H1 (cell line): ENCODE data around the gene PHOX2A. TPM values are rescaled to one million over a fixed set of nuclear protein-coding genes. Genes with fewer than 3 reads are reported as not detected.

Experiments used
- CTCF ChIA-PET: fragments of 300-600 bp; sonication (Branson Sonifier 250); formaldehyde crosslinking; loops from one replicate; lab custom pipeline; 2021; ENCODE audit not compliant: partially characterized antibody; lab: Charles Lee
- POLR2A ChIA-PET: fragments of 300-600 bp; sonication (Branson Sonifier 250); formaldehyde crosslinking; loops from one replicate; lab custom pipeline; 2021; ENCODE audit warnings: inconsistent platforms; ENCODE audit not compliant: partially characterized antibody; lab: Charles Lee
- DNase-seq, 2 experiments: peaks; one replicate each; pipeline versions ENCODE4 v3.0.0 to v3.0.0-alpha.2; 2010 to 2022; ENCODE audit warnings: low spot score in 2 of 2, low read depth in 1 of 2, mixed read lengths in 1 of 2
- FAIRE-seq: peaks from 2 replicates; lab custom pipeline; 2011; peaks lifted over from hg19 to GRCh38; lab: Jason Lieb, UNC
- H2AFZ ChIP-seq: 2 replicates; pipeline ENCODE4 v1.8.1; 2012; ENCODE audit warnings: low read length, inconsistent platforms
- H2AK5ac ChIP-seq: 2 replicates; pipeline ENCODE4 v1.6.1; 2013; ENCODE audit warnings: low read depth, low read length
- H2BK120ac ChIP-seq: replicated peaks from 2 replicates; pipeline ENCODE3; 2013; ENCODE audit warnings: low read depth, low read length, inconsistent platforms
- H2BK12ac ChIP-seq: 2 replicates; pipeline ENCODE4 v1.6.1; 2013; ENCODE audit warnings: low read depth, low read length
- H2BK15ac ChIP-seq: 2 replicates; pipeline ENCODE4 v1.6.1; 2013; ENCODE audit warnings: low read length
- H2BK20ac ChIP-seq: 2 replicates; pipeline ENCODE4 v1.6.1; 2013; ENCODE audit warnings: low read length
- H2BK5ac ChIP-seq: 2 replicates; pipeline ENCODE4 v1.6.1; 2013; ENCODE audit warnings: low read depth, low read length
- H3K14ac ChIP-seq: 2 replicates; pipeline ENCODE4 v1.6.1; 2013; ENCODE audit warnings: inconsistent platforms; ENCODE audit not compliant: insufficient read length
- H3K18ac ChIP-seq: 2 replicates; pipeline ENCODE4 v1.6.1; 2013; ENCODE audit warnings: low read length; ENCODE audit errors: extremely low read depth
- H3K23ac ChIP-seq: 2 replicates; pipeline ENCODE4 v1.6.1; 2013; ENCODE audit warnings: inconsistent platforms; ENCODE audit not compliant: insufficient read length
- H3K23me2 ChIP-seq: 2 replicates; pipeline ENCODE4 v1.6.1; 2013; ENCODE audit warnings: low read depth, low read length
- H3K27ac ChIP-seq: 2 replicates; pipeline ENCODE4 v1.6.1; 2011; ENCODE audit warnings: low read depth, low read length, inconsistent platforms
- H3K27me3 ChIP-seq, 4 experiments: replicated peaks in 1 of 4; 1 replicate in 1 of 4; 2 replicates in 3 of 4; pipeline versions ENCODE4 v1.6.1 to v1.8.1; 2011 to 2013; ENCODE audit warnings: low read length in 3 of 4, mild to moderate bottlenecking in 3 of 4, inconsistent platforms in 2 of 4, mixed read lengths in 2 of 4, moderate library complexity in 1 of 4; ENCODE audit not compliant: control insufficient read depth in 3 of 4, insufficient read depth in 3 of 4; ENCODE audit errors: extremely low read depth in 1 of 4
- H3K36me3 ChIP-seq, 4 experiments: 2 replicates each; pipeline versions ENCODE4 v1.6.1 to v1.8.1; 2011 to 2013; ENCODE audit warnings: mild to moderate bottlenecking in 4 of 4, low read length in 3 of 4, moderate library complexity in 2 of 4, control low read depth in 1 of 4, inconsistent platforms in 1 of 4; ENCODE audit not compliant: insufficient read depth in 4 of 4, control insufficient read depth in 2 of 4
- H3K4ac ChIP-seq: replicated peaks from 2 replicates; pipeline ENCODE3; 2013; ENCODE audit warnings: low read length, low read depth, mixed read lengths, inconsistent platforms; ENCODE audit not compliant: insufficient read length
- H3K4me1 ChIP-seq, 4 experiments: replicated peaks in 1 of 4; 1 replicate in 1 of 4; 2 replicates in 3 of 4; pipeline versions ENCODE4 v1.6.1 to v1.8.1; 2011 to 2013; ENCODE audit warnings: low read length in 3 of 4, inconsistent platforms in 2 of 4, mixed read lengths in 1 of 4; ENCODE audit not compliant: insufficient read depth in 4 of 4, control insufficient read depth in 3 of 4
- H3K4me2 ChIP-seq, 2 experiments: 2 replicates each; pipeline versions ENCODE4 v1.6.1 to v1.8.1; 2011 to 2013; ENCODE audit warnings: low read depth in 2 of 2, low read length in 2 of 2, control low read depth in 1 of 2, inconsistent platforms in 1 of 2, mild to moderate bottlenecking in 1 of 2; ENCODE audit not compliant: insufficient read depth in 1 of 2
- H3K4me3 ChIP-seq, 4 experiments: fragments of 200-600, 300-600 bp in 1 of 4; sonication (generic), shearing (Covaris generic), sonication (Bioruptor Twin) in 1 of 4; 2 replicates each; pipeline versions ENCODE4 v1.5.1 to v1.8.1; 2011 to 2016; ENCODE audit warnings: low read length in 4 of 4, low read depth in 3 of 4, control low read depth in 2 of 4, inconsistent platforms in 2 of 4, mild to moderate bottlenecking in 2 of 4, mixed read lengths in 1 of 4, moderate library complexity in 1 of 4; ENCODE audit not compliant: insufficient read depth in 2 of 4; ENCODE audit errors: extremely low read depth in 1 of 4
- H3K56ac ChIP-seq: replicated peaks from 2 replicates; pipeline ENCODE3; 2013; ENCODE audit warnings: low read depth, mild to moderate bottlenecking, mixed read lengths, low read length, inconsistent platforms; ENCODE audit not compliant: insufficient read length
- H3K79me1 ChIP-seq: 2 replicates; pipeline ENCODE4 v1.6.1; 2013; ENCODE audit warnings: low read depth, low read length, control low read depth
- H3K79me2 ChIP-seq, 2 experiments: 2 replicates each; pipeline versions ENCODE4 v1.6.1 to v1.8.1; 2012 to 2013; ENCODE audit warnings: low read length in 2 of 2, mild to moderate bottlenecking in 2 of 2, inconsistent platforms in 1 of 2; ENCODE audit not compliant: insufficient read depth in 2 of 2, control insufficient read depth in 1 of 2
- H3K9ac ChIP-seq, 4 experiments: replicated peaks in 1 of 4; 1 replicate in 1 of 4; 2 replicates in 3 of 4; pipeline versions ENCODE4 v1.6.1 to v1.8.1; 2011 to 2013; ENCODE audit warnings: low read depth in 3 of 4, low read length in 3 of 4, control low read depth in 2 of 4, mild to moderate bottlenecking in 2 of 4, moderate library complexity in 2 of 4, inconsistent platforms in 1 of 4; ENCODE audit errors: extremely low read depth in 1 of 4
- H3K9me3 ChIP-seq, 2 experiments: 2 replicates each; pipeline versions ENCODE4 v1.6.1 to v1.8.1; 2012 to 2013; ENCODE audit warnings: mild to moderate bottlenecking in 2 of 2, moderate library complexity in 2 of 2, control low read depth in 1 of 2, inconsistent platforms in 1 of 2, low read depth in 1 of 2, low read length in 1 of 2, mixed read lengths in 1 of 2; ENCODE audit not compliant: insufficient read depth in 2 of 2
- H4K20me1 ChIP-seq, 2 experiments: replicated peaks in 1 of 2; 2 replicates each; pipeline versions ENCODE3 to v1.8.1; 2011 to 2013; ENCODE audit warnings: inconsistent platforms in 2 of 2, low read length in 2 of 2, mild to moderate bottlenecking in 1 of 2; ENCODE audit not compliant: insufficient read depth in 2 of 2, control insufficient read depth in 1 of 2
- H4K5ac ChIP-seq: 2 replicates; pipeline ENCODE4 v1.6.1; 2013; ENCODE audit warnings: low read length, low read depth, mixed read lengths, inconsistent platforms; ENCODE audit not compliant: insufficient read length
- H4K8ac ChIP-seq: 2 replicates; pipeline ENCODE4 v1.8.0; 2013; ENCODE audit warnings: mild to moderate bottlenecking, moderate library complexity, low read length, inconsistent platforms; ENCODE audit not compliant: insufficient read depth; ENCODE audit errors: extremely low read depth
- H4K91ac ChIP-seq: replicated peaks from 2 replicates; pipeline ENCODE3; 2013; ENCODE audit warnings: low read length, mixed read lengths, inconsistent platforms; ENCODE audit not compliant: insufficient read length
- BCL11A ChIP-seq, 2 experiments: IDR thresholded peaks; one replicate each; pipeline ENCODE4 v1.6.1; 2011; ENCODE audit warnings: low read depth in 2 of 2, low read length in 2 of 2, mild to moderate bottlenecking in 2 of 2
- BRCA1 ChIP-seq: IDR thresholded peaks from 2 replicates; pipeline ENCODE4 v1.6.1; 2012; ENCODE audit warnings: low read depth, low read length, improper control_type of control experiment
- CHD2 ChIP-seq: IDR thresholded peaks from 2 replicates; pipeline ENCODE4 v1.6.1; 2012; ENCODE audit warnings: low read length, improper control_type of control experiment
- HDAC6 ChIP-seq: IDR thresholded peaks from one replicate; pipeline ENCODE4 v1.7.1; 2012; ENCODE audit warnings: low read depth, mild to moderate bottlenecking, inconsistent platforms, low read length, moderate library complexity
- JUN ChIP-seq: IDR thresholded peaks from 2 replicates; pipeline ENCODE4 v1.6.1; 2011; ENCODE audit warnings: low read depth, mild to moderate bottlenecking, improper control_type of control experiment, low read length
- JUND ChIP-seq: IDR thresholded peaks from 2 replicates; pipeline ENCODE4 v1.6.1; 2011; ENCODE audit warnings: mild to moderate bottlenecking, improper control_type of control experiment, low read length
- KDM1A ChIP-seq: fragments of 200-600, 300-600 bp; sonication (generic); IDR thresholded peaks from 2 replicates; pipeline ENCODE4 v1.7.1; 2016; ENCODE audit warnings: mild to moderate bottlenecking, low read length, borderline replicate concordance
- MAX ChIP-seq: IDR thresholded peaks from 2 replicates; pipeline ENCODE4 v1.6.1; 2012; ENCODE audit warnings: inconsistent platforms
- NANOG ChIP-seq: IDR thresholded peaks from 2 replicates; pipeline ENCODE4 v1.6.1; 2011; ENCODE audit warnings: low read length, low read depth, mild to moderate bottlenecking, inconsistent platforms; ENCODE audit not compliant: insufficient read depth, poor library complexity, severe bottlenecking
- POLR2AphosphoS5 ChIP-seq: IDR thresholded peaks from 2 replicates; pipeline ENCODE4 v1.6.1; 2011; ENCODE audit warnings: low read depth, low read length
- RFX5 ChIP-seq: IDR thresholded peaks from 2 replicates; pipeline ENCODE4 v1.6.1; 2011; ENCODE audit warnings: low read depth, low read length, improper control_type of control experiment, borderline replicate concordance
- SIRT6 ChIP-seq: IDR thresholded peaks from one replicate; pipeline ENCODE4 v1.7.1; 2012; ENCODE audit warnings: low read length, inconsistent platforms
- SP1 ChIP-seq: IDR thresholded peaks from 2 replicates; pipeline ENCODE4 v1.6.1; 2011; ENCODE audit warnings: low read depth, low read length
- TBP ChIP-seq: IDR thresholded peaks from 2 replicates; pipeline ENCODE4 v1.6.1; 2011; ENCODE audit warnings: low read depth, low read length, improper control_type of control experiment
- WGBS, 2 experiments: shearing (Covaris generic) in 1 of 2; methylation state at CpG; one replicate each; pipeline versions ENCODE4 v1.1.6 to v1.1.7; 2013 to 2015; ENCODE audit warnings: low lambda C conversion rate in 2 of 2, mixed read lengths in 2 of 2, inconsistent platforms in 1 of 2, low coverage in 1 of 2, missing lambda C conversion rate in 1 of 2; ENCODE audit not compliant: insufficient replicate concordance in 2 of 2, insufficient coverage in 1 of 2, insufficient read length in 1 of 2; ENCODE audit errors: extremely low coverage in 1 of 2, missing lambda C conversion rate in 1 of 2; 5-methylcytosine and 5-hydroxymethylcytosine counted together
- polyA plus RNA-seq, 7 experiments: library from polyadenylated mRNA; depleted of rRNA in 3 of 7; stranded (reverse) in 5 of 7; unstranded in 2 of 7; fragments of >200 nt in 5 of 7; fragments of 200-250 nt in 2 of 7; gene quantifications; 1 replicate in 5 of 7; 2 replicates in 1 of 7; 4 replicates in 1 of 7; pipeline versions ENCODE4 v1.2.1 to v1.2.3, GENCODE V29; 2011 to 2013; ENCODE audit warnings: missing spikeins in 2 of 7, mixed read lengths in 2 of 7
- total RNA-seq: library from RNA; stranded (reverse); fragmentation: NEBNext Ultra II Directional; extraction: Animal tissue kit (Norgen Biotek cat#: 25700); gene quantifications from 2 replicates; pipeline ENCODE4 v1.2.1, GENCODE V29; 2021

PHOX2A gene
- total and polyA plus RNA-seq, 2 of the 8 experiments (the other 6 are each of a cell fraction or from before 2014, with no cell fraction given) = 0.67 TPM; not detected in 1

- WGBS, 2 experiments = 82% methylated on average over 7 of the region's 7 CpGs; no CpG with 5 or more reads in 1 of the 2 experiments
- Histone ChIP-seq H3K79me1 (peaks cover 10% of the 10 kb centered on the region), H3K36me3 (peaks cover 20 to 56% (median 42%) of the 10 kb centered on the region in 4 experiments), H3K27me3 (no peaks in the 10 kb centered on the region), H3K4me3 (no peak overlapping the region), H3K18ac (no peak overlapping the region), H4K91ac (no peak overlapping the region), H4K5ac (no peak overlapping the region), H3K56ac (no peak overlapping the region), H2BK12ac (no peak overlapping the region), H3K23ac (no peak overlapping the region), H3K9ac (no peak overlapping the region), H3K23me2 (peaks cover 15% of the 10 kb centered on the region), H2AFZ (no peak overlapping the region), H3K4me2 (no peak overlapping the region), H3K27ac (no peak overlapping the region), H2BK5ac (no peak overlapping the region), H2BK15ac (no peak overlapping the region), H3K79me2 (peaks cover 0 to 11% of the 10 kb centered on the region in 2 experiments; a peak in 2 of 4 replicates), H2BK120ac (no peak overlapping the region), H3K4ac (no peak overlapping the region), H3K9me3 (no peaks in the 10 kb centered on the region), H3K4me1 (peaks cover 0 to 5% (median 3%) of the 10 kb centered on the region in 4 experiments; a peak in 4 of 7 replicates), H2BK20ac (no peak overlapping the region), H4K20me1 (peaks cover 10 to 25% of the 10 kb centered on the region in 2 experiments), H2AK5ac (no peak overlapping the region), H3K14ac (no peak overlapping the region), H4K8ac (no peak overlapping the region)
- CTCF ChIA-PET = interaction anchor here (0.6 to 8.3 kb wide), 10 partner anchors 8 to 417 kb away, joined by 3 to 72 read pairs (median 4); no protein-coding TSS in a partner anchor
- no peak for FAIRE-seq
- no peak for DNase-seq
- POLR2A ChIA-PET = interaction anchor here (0.7 to 9.9 kb wide), 4 partner anchors 9 to 123 kb away, joined by 3 to 160 read pairs (median 3); partner anchors contain the start of gene ANAPC15
- TF ChIP-seq POLR2AphosphoS5 = no peak
- no peak for TF ChIP-seq JUN
- TF ChIP-seq SP1 = no peak
- no peak for TF ChIP-seq TBP
- TF ChIP-seq MAX = no peak
- no peak for TF ChIP-seq BRCA1
- TF ChIP-seq SIRT6 = no peak
- no peak for TF ChIP-seq RFX5
- TF ChIP-seq NANOG = no peak
- TF ChIP-seq BCL11A (IDR thresholded peaks at IDR 0.05; ENCODE audit: low read depth in 2 of 2, low read length in 2 of 2) = no peak
- TF ChIP-seq CHD2 = no peak
- TF ChIP-seq JUND = no peak
- no peak for TF ChIP-seq KDM1A
- no peak for TF ChIP-seq HDAC6
Observed at GRCh38 chr11:72228844-72229231, 15.1 kb downstream of the PHOX2A start.
